ENCODE measurements around the gene CHTF18. TPM values are rescaled to one million over a fixed set of nuclear protein-coding genes. Genes with fewer than 3 reads are reported as not detected.

CHTF18 gene
- total and polyA plus RNA-seq, 2 donors (not counting 3 experiments of a cell fraction or from before 2014, with no cell fraction given): 33.0 to 69.5 TPM

GRCh38 chr16:764848-765487, 23.5 kb upstream of the CHTF18 start:
- no peak overlapping the region for H3K9ac ChIP-seq (replicated peaks; ENCODE audit: extremely low read depth, insufficient read depth, low read length)
- no peaks in the 10 kb centered on the region for H4K20me1 ChIP-seq (replicated peaks; ENCODE audit: control insufficient read depth, extremely low read depth, insufficient read depth, low read length)
- intact Hi-C loops (cut with micrococcal nuclease) (no loop called here), dilution Hi-C loops (cut with MboI; ENCODE audit: extremely low pct_ligation_motif_present, low sequenced_read_pairs) (no loop called here)
- no peak overlapping the region for H3K27ac ChIP-seq (ENCODE audit: insufficient read depth, low read depth, low read length)
- H2AFZ ChIP-seq (ENCODE audit: low read depth, low read length): no peak overlapping the region
- no peaks in the 10 kb centered on the region for H3K79me2 ChIP-seq (ENCODE audit: control insufficient read depth, insufficient read depth, low read length)
- H3K9me3 ChIP-seq (replicated peaks; ENCODE audit: control insufficient read depth, insufficient read depth, low read length): no peaks in the 10 kb centered on the region
- H3K4me2 ChIP-seq (ENCODE audit: insufficient read depth, low read length): no peak overlapping the region
- no peaks in the 10 kb centered on the region for H3K36me3 ChIP-seq (ENCODE audit: control insufficient read depth in 2 of 2, extremely low read depth in 1 of 2, insufficient read depth in 2 of 2, low read length in 2 of 2)
- ChIA-PET CTCF (no interaction called here), POLR2A (no interaction called here)
- no peak for DNase-seq (ENCODE audit: low read depth, low spot score)
- TF ChIP-seq EZH2 (IDR thresholded peaks at IDR 0.05; ENCODE audit: borderline replicate concordance, low read depth, low read length, severe bottlenecking) (no peak), POLR2AphosphoS5 (IDR thresholded peaks at IDR 0.05; ENCODE audit: insufficient read depth, low read depth, low read length) (no peak), JUN (IDR thresholded peaks at IDR 0.05; ENCODE audit: borderline replicate concordance, insufficient read depth, insufficient read length, low read depth) (no peak), POLR2A (IDR thresholded peaks at IDR 0.05; ENCODE audit: low read depth, low read length) (no peak), MAX (IDR thresholded peaks at IDR 0.05; ENCODE audit: insufficient read depth, insufficient read length) (no peak), FOS (IDR thresholded peaks at IDR 0.05; ENCODE audit: borderline replicate concordance, insufficient read depth, low read length) (no peak), GATA2 (IDR thresholded peaks at IDR 0.05; ENCODE audit: insufficient read depth, insufficient read length, low read depth, low read length) (no peak), CTCF (IDR thresholded peaks at IDR 0.05; ENCODE audit: extremely low read depth in 1 of 2, insufficient read depth in 1 of 2, low read depth in 1 of 2, low read length in 2 of 2) (no peak), MYC (IDR thresholded peaks at IDR 0.05; ENCODE audit: low read depth, low read length) (no peak)
- no peak for FAIRE-seq
- BruUV-seq (replicated peaks): no TSS peak
- no peaks in the 10 kb centered on the region for H3K27me3 ChIP-seq (ENCODE audit: control insufficient read depth in 2 of 2, insufficient read depth in 2 of 2, low read length in 2 of 2)
- H3K9me1 ChIP-seq (replicated peaks; ENCODE audit: control insufficient read depth, extremely low read depth, insufficient read depth, low read length): no peaks in the 10 kb centered on the region
- no peak overlapping the region for H3K4me3 ChIP-seq (replicated peaks in 1 of 3; ENCODE audit: insufficient read depth in 1 of 3, low read depth in 1 of 3, low read length in 3 of 3)
- no peaks in the 10 kb centered on the region for H3K4me1 ChIP-seq (ENCODE audit: control insufficient read depth, extremely low read depth, insufficient read depth, low read length)

Data from endothelial cell of umbilical vein (primary cell).